ENCODE data around the gene IFNGR2.
"Not testable (repeated sequence)": the region's sequence is repeated elsewhere in the genome, so short reads cannot be mapped to it uniquely, and the experiment has no call there.

Gene IFNGR2

DNA sequence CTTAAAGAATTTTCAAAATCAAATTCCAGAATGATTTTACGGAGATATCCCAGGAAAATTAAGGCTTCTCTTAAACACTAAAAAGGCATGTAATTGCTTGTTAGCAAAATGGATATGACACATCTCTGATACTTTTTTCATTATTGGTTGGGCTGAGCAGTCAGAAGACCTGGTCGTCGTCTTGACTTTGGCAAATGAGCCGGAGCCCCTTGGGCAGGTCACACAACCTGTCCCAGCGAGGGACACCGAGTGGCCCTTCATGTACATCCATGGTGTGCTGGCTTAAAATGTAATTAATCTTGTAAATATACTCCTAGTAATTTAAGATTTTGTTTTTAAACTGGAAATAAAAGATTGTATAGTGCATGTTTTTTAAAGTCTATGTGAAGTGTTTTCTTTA, 33.9 kb downstream of the IFNGR2 start:
- no peak for DNase-seq (ENCODE audit: low read depth, low spot score)

DNA sequence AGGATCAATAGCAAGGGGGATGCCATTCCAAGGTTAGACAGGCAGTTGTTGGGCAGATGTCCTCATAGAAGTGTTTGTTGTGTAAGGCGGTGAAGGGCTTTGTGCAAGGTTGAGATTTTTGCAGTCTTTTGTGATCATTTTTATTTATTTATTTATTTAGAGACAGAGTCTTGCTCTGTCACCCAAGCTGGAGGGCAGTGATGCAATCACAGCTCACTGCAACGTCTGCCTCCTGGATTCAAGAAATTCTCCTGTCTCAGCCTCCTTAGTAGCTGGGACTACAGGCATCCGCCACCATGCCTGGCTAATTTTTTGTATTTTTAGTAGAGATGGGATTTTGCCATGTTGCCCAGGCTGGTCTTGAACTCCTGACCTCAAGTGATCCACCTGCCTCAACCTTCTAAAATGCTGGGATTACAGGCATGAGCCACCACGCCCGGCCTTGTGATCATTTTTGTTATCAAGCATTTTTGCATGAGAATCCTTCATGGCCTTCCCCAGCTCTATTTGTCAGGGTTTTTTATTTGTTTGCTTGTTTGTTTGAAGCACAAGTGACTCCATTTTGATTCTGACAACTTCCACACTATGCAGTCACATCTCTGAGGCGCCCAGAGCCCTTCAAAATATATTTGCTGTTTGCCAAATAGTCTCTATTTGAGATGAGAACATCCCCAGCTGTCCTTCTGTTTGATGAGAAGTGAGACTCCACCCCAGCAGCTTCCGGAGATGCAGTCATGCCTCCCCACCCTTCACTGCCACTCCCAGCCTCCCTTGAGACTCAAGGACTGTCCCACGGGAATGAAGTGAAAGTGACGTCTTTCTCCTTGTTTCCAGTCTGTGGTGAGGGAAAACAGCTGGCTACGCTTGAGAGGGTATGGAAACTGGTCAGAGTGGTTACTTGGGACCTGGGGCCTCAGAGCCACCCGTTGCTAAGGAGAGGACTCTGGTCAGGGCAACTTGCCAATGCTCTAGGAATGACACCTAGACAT, 38.6 kb downstream of the IFNGR2 start:
- DNase-seq (ENCODE audit: low read depth, low spot score), result no peak

GRCh38 chr21:33443194-33443593, 40.0 kb downstream of the IFNGR2 start:
- DNase-seq (ENCODE audit: low read depth, low spot score), result no peak

DNA sequence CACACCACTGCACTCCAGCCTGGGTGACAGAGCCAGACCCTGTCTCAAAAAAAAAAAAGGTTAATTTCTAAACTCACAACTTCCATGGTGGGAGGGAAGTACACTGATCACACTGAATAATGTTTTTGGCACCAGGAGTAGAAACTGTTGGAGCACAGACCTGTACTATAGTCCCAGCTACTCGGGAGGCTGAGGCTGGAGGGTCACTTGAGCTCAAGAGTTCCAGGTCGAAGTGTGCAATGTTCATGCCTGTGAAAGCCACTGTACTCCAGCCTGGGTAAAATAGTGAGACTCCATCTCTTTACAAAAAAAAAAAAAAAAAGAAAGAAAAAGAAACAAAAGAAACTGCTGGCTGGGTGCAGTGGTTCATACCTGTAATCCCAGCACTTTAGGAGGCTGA, 41.3 kb downstream of the IFNGR2 start:
- no peak for DNase-seq (ENCODE audit: low read depth, low spot score)

GRCh38 chr21:33446620-33447019, 43.4 kb downstream of the IFNGR2 start:
- DNase-seq (ENCODE audit: low read depth, low spot score), result not testable (repeated sequence)

- no peak for DNase-seq (ENCODE audit: low read depth, low spot score)
Observed at GRCh38 chr21:33449616-33450015, 46.4 kb downstream of the IFNGR2 start.

- no peak for DNase-seq (ENCODE audit: low read depth, low spot score)
Observed at GRCh38 chr21:33451634-33452071, 48.4 kb downstream of the IFNGR2 start.

DNA sequence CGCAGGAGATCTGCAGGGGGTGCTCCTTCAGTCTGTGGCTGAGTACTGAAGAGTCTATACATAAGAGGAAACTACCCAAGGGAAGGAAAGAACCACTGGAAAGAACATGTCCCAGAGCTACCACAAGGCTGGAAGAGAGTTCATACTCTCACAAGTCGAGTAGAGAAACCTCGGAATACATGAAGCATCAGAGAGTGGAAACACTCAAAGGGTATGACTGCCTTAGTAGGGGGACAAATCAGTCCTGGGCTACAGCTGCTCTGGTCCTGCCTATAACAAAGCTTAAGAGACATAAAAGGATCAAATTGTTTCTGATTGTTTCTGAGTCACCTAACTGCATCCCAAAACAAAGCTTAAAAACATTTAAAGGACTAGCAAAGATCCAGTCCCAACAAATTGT, 49.1 kb downstream of the IFNGR2 start:
- no peak for DNase-seq (ENCODE audit: low read depth, low spot score)

- no peak for DNase-seq (ENCODE audit: low read depth, low spot score)
Observed at GRCh38 chr21:33455686-33456446, 52.7 kb downstream of the IFNGR2 start.

GRCh38 chr21:33458861-33459260, 55.6 kb downstream of the IFNGR2 start:
- DNase-seq (ENCODE audit: low read depth, low spot score), result no peak

- DNase-seq (ENCODE audit: low read depth, low spot score), result no peak
Observed at GRCh38 chr21:33461538-33462250, 58.5 kb downstream of the IFNGR2 start.

- not testable (repeated sequence) for DNase-seq (ENCODE audit: low read depth, low spot score)
Observed at GRCh38 chr21:33469183-33469582, 66.0 kb downstream of the IFNGR2 start.

GRCh38 chr21:33470701-33471100, 67.5 kb downstream of the IFNGR2 start:
- DNase-seq (ENCODE audit: low read depth, low spot score), result no peak

GRCh38 chr21:33473344-33473743, 70.1 kb downstream of the IFNGR2 start:
- no peak for DNase-seq (ENCODE audit: low read depth, low spot score)

DNA sequence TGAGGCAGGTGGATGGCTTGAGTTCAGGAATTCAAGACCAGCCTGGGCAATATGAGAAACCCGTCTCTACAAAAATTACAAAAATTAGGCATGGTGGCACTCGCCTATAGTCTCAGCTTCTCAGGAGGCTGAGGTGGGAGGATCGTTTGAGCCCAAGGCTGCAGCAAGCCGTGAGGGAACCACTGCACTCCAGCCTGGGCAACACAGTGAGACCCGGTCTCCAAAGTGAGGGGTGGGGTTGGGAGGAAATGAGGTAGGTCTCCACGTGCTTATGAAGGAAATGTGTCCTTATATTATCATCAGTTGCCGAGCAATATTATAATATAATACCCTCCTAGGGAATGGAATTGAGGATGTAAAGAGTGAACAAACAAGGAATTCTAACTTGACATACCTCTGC, 73.9 kb downstream of the IFNGR2 start:
- DNase-seq (ENCODE audit: low read depth, low spot score), result no peak

GRCh38 chr21:33478182-33478581, 75.0 kb downstream of the IFNGR2 start:
- no peak for DNase-seq (ENCODE audit: low read depth, low spot score)

- peak; percentile 43 for DNase-seq (ENCODE audit: low read depth, low spot score)
Observed at GRCh38 chr21:33478935-33479678, 75.9 kb downstream of the IFNGR2 start.

GRCh38 chr21:33479679-33480480, 76.7 kb downstream of the IFNGR2 start, which contains the start of gene TMEM50B:
TSS of gene TMEM50B (minus strand) at chr21:33479974. CDS start at chr21:33468885, 11,089 bp downstream.
- peak; percentile 96 for DNase-seq (ENCODE audit: low read depth, low spot score)

- DNase-seq (ENCODE audit: low read depth, low spot score), result no peak
Observed at GRCh38 chr21:33480481-33481103, 77.4 kb downstream of the IFNGR2 start.
